NAMALWA (cell line): ENCODE data around the gene IGHMBP2.
"Not testable (repeated sequence)": the region's sequence is repeated elsewhere in the genome, so short reads cannot be mapped to it uniquely, and the experiment has no call there.

ENCODE experiments used
- DNase-seq: peaks from one replicate; pipeline ENCODE4 v3.0.0-alpha.2; 2015; ENCODE audit warnings: low spot score

The IGHMBP2 gene

DNA sequence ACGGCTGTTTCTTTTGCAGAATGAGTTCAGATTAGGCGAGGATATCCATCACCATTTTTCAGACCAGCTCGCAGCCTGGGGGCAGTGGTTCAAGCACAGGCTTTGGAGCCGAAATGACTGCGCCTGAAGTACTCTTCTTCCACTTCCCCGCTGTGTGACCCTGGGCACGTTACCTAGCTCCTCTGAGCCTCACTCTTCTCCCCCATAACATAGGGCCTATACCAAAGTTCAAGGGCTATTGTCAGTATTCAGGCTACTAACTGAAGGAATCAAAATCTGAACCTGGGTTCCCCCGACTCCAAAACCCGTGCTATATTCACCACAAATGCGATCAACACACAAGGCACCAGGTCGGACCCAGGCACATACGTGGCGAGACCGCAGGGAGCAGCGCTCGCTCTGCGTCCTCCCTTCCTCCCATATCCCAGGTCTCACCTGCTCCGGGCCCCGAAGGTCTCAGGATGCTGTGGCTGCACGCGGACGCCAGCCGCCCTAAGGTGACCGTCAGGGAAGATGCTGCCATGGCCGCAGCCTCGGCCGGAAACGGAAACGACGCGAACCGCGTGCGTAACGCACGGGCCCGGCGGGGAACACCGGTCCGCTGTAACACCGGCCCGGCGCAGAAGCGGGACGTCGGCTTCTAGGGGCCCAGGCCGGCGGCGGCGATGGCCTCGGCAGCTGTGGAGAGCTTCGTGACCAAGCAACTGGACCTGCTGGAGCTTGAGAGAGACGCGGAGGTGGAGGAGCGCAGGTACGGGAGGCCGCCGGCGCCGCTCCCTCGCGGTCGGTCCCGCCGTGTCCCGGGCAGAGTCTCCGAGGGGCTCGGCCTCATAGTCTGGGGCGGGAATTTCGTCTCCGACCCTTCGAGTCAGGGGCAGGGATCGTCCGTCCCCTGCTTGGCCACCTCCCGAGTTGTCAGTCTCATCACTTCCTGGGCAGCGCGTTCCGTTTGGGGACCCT lies at the start of gene IGHMBP2, which contains the start of gene MRPL21:
Gene IGHMBP2 (plus strand): TSS at position 604 of the 960 bp plus-strand sequence. CDS start 62 bp downstream, at position 666.
Gene MRPL21 (minus strand): TSS at position 545 of the 960 bp plus-strand sequence. CDS start 22 bp downstream, at position 523.
- DNase-seq, result peak; percentile 81

DNA sequence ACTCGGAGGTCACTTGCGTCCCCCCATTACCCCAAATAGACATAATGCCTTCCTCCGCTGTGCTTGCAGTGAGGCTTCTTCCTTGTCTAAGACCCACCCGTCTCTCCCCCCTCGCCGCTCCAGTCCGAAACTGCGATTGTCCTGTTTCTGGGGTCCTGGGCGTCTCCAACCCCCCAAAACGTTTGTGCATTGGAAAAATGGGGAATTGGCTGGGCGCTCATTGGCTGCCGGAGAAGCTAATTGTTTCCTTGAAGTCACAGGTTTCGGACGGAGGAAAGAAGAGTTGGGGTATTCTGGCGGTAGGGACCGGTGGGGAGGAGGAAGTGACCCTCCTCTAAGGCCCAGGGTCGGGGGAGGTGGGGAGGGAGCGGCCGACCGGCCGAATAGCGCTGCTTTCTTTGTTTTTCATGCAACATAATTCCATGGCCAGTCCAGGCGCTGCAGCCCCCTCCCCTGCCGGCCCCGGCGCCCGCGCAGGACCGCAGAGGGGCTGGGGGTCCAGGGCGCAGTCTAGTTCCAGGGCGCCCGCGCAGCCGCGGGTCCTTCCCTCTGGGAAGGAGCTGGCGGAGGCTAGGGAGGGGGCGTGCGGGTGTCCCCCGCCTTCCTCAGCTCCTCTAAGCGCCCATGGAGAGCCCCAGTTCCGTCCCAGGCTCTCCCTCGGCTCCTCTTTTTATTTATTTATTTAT lies 49.3 kb upstream of the IGHMBP2 start:
- no peak for DNase-seq

DNA sequence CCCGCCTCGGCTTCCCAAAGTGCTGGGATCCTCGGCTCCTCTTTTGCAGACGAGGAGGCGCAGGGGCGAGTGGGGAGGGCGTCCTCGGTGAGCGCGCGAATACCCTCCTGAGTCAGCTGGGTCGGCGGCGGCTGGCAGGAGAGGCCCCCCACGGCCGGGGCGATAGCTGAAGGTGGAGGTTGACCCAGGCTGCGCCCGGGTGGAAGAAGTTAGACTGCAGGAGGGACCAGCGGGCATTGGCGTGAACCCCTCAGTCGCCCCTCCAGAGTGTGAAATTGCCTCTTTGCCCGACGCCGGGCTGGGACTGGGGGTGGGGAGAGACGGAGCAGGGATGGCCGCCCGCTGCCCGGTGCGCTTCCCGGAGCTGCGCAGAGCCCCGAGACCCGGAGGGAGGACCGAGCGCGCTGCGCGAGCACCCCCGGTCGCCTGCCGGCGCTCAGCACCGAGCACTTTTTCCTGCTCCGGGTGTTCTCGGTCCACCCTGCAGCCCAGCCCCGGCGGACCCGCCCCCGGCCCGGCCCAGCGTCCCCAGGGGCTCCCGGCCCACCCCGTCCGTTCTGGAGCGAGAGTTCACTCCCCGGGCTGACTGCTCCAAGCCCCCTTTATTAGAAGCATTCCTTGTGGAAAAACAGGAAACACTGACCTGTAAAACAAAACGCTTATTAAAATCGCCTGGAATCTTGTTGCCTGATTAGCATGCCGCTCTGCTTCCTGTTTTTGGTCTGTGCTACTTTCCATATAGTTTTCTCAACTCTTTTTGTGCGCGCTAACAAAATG lies 48.3 kb upstream of the IGHMBP2 start:
- no peak for DNase-seq

DNA sequence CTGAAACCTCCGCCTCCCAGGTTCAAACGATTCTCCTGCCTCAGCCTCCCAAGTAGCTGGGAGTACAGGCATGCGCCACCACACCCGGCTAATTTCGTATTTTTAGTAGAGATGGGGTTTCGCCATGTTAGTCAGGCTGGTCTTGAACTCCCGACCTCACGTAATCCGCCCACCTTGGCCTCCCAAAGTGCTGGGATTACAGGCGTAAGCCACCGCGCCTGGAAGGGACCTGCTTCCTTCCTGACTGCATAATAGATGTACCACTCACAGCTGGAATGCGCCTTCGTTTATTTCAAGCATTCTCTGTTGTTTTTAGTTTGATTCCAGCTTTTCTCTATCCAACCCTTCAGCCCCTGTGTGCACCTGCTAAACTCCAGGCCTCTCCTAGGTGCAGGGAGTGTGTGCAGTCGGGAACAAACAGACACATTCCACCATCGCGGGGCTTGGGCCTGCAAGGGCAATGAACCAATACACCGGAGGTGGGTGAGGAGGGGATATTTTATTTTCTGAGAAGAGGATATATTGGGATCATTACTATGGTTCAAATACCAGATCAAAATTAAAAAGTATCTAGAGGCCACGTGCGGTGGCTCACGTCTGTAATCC lies 47.2 kb upstream of the IGHMBP2 start:
- not testable (repeated sequence) for DNase-seq

DNA sequence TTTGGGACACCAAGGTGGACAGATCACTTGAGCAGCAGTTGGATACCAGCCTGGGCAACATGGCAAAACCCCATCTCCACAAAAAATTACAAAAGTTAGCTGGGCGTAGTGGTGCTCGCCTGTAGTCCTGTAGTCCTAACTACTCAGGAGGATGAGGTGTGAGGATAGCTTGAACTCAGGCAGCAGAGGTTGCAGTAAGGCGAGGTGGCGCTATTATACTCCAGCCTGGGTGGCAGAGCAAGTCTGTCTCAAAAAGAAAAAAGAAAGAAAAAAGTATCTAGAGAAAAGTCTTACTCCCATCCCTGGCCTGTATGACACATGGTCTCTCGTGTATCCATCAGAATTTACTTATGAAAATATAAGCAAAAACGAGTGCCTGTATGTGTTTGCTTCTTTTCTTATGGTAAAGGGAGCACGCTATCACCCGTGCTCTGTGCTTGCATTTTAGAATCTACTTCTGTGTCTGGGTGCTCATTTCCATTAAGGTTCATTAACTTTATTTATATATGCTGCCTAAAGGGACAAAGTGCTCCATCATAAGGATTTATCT lies 46.6 kb upstream of the IGHMBP2 start:
- DNase-seq, result no peak

DNA sequence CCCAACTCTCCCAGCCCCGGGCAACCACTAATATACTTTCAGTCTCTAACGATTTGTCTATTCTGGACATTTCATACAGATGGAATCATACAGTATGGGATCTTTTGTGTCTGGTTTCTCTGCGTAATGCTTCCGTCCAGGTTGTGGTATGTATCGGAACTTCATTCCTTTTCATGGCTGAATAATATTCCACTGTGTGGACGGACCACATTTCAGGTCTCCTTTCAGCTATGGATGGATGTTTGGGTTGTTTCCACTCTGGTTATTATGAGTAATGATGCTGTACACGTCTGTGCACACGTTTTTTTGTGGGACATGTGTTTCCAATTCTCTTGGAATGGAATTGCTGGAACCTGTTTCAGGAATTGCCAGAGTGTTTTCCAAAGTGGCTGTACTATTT lies 44.6 kb upstream of the IGHMBP2 start:
- DNase-seq, result no peak

DNA sequence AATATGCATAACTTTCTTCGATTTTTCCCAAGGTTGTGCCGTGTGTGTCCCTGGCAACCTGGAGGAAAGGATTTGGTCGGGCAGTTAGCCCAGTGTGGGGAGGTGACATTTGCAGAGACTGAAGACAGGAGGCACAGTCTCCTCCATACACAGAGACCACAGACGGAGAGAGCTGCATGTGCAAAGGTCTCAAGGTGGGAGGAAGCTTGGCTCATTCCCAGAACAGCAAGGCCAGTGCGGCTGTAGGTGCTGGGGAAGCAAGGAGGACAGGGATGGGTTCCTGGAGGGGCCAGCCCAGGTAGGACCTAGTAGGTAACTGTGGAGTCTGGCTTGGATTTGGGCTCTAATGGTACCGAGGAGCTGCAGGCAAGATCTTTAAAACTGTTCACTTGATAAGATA lies 41.3 kb upstream of the IGHMBP2 start:
- no peak for DNase-seq

DNA sequence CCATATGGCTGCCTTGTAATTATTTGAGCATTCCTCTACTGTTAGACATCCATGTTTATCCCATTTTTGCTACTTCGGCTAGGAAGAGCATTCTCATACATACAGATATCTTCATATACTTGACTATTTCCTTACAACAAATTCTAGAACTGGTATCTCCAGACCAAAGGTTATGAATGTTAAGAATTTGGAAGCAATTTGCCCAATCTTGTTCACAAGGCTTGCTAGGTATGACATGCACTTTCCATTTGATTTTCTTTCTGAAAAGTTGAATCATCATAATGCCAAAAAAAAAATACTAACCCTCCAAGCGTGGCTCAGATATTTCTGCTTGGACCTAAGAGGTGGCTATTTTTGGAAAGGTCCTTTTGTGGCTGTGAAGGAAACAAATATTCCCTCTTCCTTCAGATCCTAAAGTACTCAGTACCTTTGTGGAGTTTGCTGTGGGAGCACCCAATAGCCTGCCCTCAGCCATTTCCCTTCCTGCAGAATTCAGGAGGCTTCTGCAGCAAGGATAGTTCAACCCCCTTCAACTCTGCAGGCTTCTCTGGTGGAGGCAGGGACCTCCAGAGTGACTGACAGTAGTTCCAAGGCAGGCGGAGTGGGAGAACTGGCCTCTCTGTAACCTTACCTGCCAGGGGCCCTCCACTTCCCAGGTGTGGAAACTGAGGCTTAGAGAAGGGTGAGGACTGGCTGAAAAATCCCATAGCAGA lies 40.0 kb upstream of the IGHMBP2 start:
- DNase-seq, result no peak

DNA sequence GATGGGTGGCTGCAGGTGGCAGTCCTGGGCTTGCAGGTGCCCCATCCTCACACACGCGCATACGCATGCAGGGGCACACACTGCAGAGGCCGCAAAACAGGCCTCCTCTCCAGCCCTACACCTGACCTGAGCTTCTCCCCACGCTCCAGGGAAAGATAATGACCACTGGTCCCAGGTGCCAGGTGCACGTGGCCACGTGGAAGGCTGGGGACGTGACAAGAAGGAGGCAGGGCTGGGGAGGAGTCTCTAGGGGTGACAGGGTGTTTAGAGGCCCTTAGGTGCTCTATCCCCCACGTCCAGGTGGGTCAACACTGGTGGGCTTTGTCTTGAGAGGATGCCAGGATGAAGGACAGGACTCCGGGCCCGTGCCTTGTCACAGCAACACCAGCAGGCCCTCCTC lies 38.5 kb upstream of the IGHMBP2 start:
- no peak for DNase-seq

DNA sequence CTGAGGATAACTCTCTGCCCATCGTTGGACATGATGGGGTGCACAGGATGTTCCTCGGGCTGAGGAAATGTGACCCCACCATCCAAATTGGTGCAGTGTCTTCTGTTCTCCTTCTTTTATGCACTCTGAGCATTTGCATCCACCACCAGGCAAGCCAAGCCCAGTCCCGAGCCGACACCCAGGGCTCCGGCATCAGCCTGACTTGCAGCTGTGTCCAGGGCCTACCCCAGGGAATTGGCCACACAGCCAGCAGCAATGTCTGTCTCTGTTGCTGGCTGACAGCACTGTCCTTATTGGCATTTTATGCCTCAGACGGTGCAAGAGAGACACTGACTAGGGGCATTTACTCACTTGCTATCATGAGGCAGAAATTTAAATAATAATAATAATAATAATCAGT lies 36.6 kb upstream of the IGHMBP2 start:
- DNase-seq, result no peak

DNA sequence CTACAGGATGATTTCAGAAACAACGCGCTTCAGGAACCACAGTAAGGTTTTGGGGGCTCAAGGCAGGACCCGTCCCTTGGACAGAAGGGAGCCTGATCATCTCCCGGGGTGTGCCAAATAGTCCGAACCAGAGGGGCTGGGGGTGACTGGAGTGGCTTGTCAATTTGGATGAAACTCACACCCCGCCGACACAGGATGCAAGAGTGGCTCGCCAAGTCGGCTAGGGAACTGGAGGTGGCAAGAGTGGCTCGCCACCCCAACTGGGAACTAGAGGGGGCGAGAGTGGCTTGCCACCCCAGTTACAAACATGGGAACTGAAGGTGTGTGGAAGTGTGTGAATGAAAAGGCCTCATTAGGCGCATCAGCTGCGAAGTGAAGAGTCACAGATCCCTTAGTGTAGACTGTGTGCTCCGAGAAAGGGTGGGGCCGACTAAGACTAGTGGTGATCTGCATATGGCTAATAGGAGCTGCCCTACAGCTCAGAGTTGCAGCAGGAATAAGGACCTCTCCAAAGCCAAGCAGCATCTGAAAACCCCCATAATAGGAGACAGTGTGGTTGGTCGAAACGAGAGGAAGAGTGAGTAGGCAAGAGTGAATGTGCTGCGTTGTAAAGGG lies 35.4 kb upstream of the IGHMBP2 start:
- no peak for DNase-seq

DNA sequence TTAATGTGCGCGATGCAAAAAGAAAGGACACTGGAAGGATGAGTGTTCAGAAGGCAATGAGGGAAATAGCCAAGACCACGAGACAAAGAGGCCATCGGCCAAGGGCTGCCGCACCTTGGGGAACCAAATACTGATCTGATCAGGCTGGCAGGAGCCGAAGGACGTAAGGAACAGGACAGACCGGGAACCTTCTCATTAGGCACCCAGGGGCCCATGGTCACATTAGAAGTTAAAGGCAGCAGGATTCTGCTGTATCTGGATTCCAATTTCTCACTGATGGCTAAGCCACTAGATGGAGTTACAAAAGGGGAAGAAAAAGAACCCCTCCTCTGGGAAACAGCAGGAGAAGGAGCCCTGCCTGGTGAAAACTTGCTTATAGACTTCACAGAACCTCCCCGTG lies 33.2 kb upstream of the IGHMBP2 start:
- DNase-seq, result no peak

DNA sequence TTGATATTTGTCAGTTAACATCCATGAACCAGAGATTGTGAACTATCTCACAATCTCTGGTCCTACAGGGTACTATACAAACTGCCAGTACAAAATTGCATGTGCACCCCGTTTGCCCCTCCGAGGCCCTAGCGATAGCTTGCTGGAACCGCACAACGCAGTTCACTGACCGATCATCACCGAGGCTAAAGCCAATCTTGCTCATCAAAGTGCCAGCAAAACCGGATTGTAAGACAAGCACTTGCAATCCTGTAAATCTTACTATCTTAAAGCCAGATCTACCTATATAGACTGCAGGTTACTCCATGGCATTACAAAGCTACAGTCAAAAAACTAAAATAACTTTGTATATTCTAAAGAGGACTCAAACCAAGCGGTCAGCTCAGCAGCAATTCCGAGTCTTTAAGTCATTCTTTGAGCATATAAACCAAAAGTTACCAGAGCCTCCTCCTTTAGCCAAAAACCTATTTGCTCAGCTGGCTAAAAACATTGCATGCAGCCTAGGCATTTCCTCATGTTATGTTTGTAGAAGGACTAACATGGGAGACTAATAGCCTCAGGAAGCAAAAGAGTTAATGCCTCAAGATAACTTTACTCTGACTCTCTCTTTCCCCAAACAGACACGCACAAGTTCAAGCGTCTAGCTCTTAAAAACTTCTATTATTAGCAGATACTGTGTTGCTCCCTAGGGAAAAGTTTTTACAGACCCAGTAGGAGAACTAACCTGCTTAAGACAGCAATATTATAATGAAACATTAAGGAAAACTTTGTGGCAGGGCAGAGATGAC lies 31.3 kb upstream of the IGHMBP2 start:
- DNase-seq, result no peak

DNA sequence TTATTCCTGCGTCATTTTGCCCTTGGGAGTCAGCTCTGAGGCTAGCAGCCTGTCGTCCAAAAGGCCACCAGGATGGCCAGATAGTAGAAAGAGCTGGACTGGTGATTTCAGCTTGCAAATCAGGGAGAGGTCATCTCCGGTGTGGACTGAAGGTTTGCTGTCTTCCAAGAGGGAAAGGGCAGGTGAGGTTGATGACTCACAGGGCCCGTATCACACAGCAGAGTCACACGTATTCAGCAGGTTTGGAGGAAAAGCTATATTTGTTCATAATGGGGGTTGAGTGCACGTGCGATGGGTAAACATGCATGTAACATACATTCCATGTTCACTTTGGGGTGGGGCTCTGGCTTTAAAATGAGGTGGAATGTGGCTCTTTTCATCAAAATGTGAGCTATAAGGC lies 25.7 kb upstream of the IGHMBP2 start:
- no peak for DNase-seq

DNA sequence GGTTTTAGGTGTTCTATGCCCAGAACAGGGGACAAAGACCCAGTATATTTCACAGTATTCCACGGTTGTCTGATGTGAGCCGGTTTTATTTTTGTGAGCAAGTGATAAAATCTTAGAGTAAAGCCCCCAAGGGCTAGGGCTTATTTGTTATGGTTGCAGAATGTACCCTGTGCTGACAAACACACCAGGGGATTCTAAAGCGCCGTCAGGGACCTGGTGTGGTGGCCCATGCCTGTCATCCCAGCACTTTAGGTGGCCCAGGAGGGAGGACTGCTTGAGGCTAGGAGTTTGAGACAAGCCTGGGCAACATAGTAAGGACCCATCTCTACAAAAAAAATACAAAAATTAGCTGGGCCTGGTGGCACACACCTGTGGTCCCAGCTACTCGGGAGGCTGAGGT lies 22.8 kb upstream of the IGHMBP2 start:
- DNase-seq, result no peak

DNA sequence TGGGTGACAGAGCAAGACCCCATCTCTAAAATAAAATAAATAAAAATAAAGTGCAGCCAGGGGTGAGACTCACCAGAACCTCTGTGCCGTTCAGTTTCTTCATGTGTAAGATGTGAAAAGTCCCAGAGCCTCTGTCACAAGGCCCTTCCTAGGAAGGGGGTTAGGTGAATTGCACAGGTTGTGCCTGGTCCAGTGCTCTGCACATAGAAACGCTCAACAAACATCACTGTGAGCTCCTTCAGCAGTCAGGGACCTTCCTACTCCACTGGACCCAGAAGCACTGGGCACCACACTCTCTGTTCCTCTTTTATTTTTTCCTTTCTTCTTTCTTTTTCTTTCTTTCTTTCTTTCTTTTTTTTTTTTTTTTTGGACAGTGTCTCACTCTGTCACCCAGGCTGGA lies 22.4 kb upstream of the IGHMBP2 start:
- no peak for DNase-seq

DNA sequence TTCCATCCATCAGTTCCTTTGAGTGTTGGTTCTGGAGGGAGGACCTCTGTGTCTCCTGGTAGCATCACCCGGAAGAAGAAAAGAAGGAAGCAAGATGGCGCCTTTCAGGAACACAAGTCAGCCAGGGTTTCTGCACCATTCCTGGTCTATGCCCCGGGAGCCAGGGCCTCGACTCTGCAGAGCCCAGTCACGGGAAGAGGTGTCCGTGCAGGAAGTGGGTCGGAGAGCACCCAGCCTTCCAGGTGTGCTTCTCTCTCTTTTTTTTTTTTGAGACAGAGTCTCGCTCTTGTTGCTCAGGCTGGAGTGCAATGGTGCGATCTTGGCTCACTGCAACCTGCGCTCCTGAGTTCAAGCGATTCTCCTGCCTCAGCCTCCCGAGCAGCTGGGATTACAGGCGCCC lies 21.3 kb upstream of the IGHMBP2 start:
- DNase-seq, result no peak

DNA sequence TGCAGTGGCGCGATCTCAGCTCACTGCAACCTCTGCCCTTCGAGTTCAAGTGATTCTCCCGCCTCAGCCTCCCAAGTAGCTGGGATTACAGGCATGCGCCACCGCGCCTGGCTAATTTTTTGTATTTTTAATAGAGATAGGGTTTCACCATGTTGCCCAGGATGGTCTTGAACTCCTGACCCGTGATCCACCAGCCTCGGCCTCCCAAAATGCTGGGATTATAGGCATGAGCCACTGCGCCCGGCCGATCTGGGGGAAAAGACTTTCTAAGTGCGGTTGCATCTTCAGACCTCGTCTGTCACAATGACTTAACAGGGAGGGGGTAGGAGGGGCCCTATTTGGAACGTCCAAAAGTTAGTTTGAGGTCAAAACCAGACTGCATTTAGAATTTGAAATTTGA lies 18.9 kb upstream of the IGHMBP2 start:
- not testable (repeated sequence) for DNase-seq

DNA sequence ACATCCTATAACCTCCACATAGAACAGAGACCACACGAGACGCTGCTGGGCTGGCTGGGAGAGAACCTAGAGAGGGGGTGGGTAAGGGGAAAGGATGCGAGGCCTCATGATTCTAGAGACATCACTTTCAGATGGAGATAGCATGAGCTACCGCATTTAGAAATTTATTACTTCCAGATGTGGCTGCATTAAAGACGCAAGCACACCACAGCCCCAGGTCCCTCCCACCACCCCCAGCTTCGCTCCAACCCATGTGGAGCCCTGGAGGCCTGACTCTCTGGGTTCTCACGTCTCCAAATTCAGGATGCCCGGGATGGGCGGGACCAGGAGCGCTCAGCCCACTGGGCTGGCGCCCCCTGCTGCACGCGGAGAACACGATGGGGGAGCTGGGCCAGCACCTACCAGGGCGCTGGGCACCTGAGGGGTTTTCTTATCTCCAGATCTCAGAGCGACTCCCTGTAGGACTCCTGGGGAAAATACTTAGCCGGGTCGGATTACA lies 13.7 kb upstream of the IGHMBP2 start:
- DNase-seq, result no peak
